GM18867 (cell line): ENCODE measurements around the gene ITGB3BP.
"Not testable (repeated sequence)": the region's sequence is repeated elsewhere in the genome, so short reads cannot be mapped to it uniquely, and the experiment has no call there.

Experiments
- ATAC-seq: cut with Tn5 transposase; IDR thresholded peaks from one replicate; pipeline ENCODE4 v1.9.1; 2021; ENCODE audit warnings: mild to moderate bottlenecking, moderate library complexity; ENCODE audit not compliant: unreplicated experiment

The ITGB3BP gene, protein sequence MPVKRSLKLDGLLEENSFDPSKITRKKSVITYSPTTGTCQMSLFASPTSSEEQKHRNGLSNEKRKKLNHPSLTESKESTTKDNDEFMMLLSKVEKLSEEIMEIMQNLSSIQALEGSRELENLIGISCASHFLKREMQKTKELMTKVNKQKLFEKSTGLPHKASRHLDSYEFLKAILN

DNA sequence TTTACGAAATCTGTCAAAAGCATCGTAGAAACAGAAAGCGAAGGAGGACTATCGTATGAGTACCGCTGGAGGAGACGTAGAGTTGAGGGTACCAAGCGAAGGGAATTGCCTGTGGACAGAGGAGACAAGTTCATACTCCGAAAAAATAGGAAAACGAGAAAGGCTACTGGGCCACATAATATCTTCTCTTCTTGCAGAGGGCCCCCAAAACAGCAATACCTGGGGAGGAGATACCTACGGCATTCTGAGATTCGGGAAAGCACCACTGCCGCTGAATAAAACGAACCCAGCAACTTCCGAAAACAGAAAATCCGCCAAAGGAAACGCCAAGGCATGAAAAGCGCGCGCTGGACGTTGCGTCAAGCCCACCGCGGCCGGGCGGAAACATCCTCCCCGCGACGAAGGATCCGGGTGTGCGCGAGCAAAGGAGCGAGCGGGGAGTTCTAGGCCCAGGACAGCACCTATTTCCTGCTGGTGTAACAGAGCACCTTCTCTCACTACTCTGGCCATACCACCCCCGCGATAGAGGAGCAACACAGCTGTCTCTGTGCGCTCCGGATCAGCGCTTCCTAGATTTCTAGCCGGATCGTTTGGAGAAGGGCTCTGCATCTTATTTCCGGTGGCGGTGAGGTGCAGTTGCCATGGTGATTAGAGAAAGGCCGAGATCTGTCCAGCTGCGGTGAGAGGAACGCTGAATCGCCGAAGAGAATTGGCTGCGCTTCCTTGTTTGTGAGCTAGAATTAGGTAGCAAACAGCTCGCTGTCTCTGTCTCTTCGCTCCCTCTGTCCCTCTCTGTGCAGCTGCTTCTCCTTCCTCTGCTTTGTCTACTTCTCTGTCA lies at the start of gene ITGB3BP, which contains the start of gene EFCAB7:
ITGB3BP (minus strand) TSS at position 335 of the 838 bp plus-strand sequence; CDS start at position 243, 92 bp downstream.
EFCAB7 (plus strand) TSS at position 635 of the 838 bp plus-strand sequence. CDS start 2,048 bp downstream, outside the sequence.
- peak; percentile 88 for ATAC-seq

DNA sequence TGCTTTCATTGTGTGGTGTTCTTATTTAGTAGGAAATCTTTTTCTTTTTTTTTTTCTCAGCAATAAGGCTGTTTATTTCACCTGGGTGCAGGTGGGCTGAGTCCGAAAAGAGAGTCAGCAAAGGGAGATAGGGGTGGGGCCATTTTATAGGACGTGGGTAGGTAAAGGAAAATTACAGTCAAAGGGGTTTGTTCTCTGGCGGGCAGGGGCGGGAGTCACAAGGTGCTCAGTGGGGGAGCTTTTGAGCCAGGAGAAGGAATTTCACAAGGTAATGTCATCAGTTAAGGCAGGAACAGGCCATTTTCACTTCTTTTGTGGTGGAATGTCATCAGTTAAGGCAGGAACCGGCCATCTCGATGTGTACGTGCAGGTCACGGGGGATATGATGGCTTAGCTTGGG lies 49.7 kb upstream of the ITGB3BP start:
- ATAC-seq: not testable (repeated sequence)

DNA sequence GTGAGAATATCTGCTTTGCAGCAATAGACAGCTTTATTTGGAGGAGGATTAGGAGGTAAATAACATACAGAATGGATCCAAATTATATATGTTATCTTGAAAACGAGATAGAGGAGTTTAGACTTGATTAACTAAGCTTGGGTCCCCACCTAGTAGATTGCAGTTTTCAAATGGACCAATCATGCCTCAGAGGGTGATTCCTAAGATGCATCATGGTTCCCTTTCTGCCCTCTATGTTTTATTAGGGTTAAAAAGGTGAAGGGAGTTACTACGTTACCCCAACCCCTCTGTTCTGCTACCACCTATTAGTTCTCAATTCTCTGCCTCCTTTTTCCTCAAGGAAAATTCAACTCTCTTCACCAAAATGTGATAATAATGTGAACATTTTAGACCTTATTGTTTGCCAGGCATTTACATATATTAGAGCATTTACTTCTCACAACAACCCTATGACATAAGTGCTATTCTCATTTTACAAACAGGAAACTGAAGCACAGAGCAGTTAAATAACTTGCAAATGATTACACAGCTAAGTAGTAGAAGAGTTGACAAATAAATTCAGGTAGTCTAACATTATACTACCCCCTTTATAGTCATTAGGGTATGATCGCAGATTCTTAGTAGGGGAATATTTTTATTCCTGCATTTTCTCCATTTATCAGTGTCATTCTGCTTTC lies 46.8 kb upstream of the ITGB3BP start:
- peak; percentile 84 for ATAC-seq

DNA sequence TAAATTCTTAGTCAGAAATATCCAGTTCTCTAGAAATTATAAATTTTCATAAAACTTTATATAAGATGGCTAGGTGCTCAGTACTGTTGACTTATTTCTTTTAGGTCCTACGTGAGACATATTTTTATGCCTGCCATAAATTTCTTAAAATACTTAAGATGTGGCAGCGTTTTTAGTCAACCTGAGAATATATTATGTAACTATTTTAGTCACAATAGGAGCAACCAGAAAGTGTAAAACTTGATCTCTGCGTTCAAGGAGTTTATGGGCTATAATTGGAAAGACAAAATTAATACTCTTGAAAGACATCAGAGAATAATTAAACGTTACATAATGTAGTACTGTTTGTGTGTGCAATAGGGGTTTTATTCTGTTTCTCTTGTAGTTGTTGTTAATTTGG lies 46.0 kb upstream of the ITGB3BP start:
- no peak for ATAC-seq

DNA sequence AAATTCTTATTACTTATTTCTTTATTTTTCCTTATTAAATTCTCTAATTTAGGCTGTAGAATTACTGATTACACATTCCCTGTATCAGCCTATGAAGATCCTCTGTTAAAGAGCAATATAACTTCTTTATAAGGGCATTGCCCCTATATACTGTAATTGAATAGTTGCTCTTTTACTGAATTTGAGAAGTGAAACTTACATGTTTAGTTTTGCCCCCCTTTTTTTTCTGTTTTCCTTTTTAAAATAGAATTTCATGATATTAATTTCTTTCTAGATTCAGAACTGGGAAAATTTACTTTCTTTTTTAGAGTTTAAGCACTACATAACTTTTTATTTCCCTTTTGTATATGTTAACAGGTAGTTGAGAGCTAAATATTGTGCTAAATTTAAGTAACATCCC lies 40.7 kb upstream of the ITGB3BP start:
- ATAC-seq: peak; percentile 83

DNA sequence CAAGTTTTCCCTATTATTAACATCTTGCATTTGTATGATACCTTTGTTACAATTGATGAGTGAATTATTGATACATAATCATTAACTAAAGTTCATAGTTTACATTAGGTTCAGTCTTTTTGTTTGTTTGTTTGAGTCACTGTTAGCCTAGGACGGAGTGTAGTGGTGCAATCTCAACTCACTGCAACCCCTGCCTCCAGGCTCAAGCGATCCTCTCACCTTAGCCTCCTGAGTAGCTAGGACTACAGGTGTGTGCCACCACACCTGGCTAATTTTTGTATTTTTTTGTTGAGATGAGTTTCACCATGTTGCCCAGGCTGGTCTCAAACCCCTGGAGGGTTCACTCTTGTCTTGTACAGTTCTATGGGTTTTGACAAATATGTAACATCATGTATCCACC lies 36.3 kb upstream of the ITGB3BP start:
- no peak for ATAC-seq

DNA sequence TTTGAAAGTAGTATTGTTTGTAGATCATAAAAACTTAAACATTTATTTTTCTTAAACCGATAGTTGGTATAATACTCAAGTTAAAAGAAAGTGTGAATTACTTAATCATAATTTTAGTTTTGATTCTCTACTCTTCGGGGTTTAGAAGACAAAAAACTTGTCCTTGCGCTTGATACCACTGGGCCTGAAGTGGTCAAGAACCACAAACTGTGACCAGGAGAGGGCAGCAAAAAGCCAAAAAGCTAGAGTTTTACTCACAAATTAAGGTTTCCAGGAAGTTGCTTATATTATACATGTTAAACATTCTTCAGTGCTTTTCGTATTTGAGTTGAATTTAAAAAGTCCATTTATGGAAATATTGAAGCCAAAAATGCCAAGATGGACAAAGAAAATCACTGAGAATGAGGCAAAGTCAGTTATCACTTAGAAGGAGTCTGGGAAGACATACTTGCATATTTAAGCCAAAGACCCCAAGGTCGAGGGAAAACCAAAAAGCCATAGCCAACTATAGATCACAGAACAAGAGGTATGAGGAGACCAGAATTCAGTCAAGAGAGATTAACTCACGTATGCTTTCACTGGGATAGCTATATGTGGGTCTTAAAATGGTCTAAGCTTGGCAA lies 34.5 kb upstream of the ITGB3BP start:
- peak; percentile 74 for ATAC-seq

DNA sequence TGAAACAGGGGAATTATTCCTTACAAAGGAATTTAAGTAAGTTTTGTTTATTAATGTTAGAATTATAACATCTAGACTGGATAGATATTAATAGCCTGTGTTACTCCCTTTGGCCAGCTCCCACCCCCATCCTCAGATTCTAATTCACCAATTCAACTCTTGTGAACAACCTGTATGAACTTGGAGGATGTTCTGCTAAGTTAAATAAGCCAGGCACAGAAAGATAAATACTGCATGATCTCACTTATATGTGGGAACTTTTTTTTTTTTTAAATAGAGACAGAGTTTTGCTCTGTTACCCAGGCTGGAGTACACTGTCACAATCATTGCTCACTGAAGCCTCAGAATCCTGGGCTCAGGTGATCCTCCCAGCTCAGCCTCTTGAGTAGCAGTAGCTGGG lies 32.5 kb upstream of the ITGB3BP start:
- ATAC-seq: no peak

DNA sequence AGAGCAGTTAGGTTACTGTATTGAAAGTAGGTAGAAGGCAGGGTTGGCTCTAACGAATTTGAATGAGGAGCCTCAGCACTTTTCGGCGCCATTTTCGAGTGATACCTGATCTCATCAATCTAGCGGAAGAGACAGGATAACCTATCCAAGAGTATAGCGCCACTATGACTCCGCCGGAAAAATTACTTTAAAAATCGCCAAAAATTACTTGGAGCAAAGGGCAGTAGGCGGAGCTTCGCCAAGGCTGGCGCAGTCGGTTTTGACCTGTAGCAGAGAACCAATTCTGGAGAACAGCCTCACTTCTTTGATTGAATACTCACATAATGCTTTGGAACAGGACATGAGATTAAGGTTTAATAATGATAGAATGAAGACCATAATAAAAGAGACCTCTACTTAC lies 25.9 kb upstream of the ITGB3BP start:
- ATAC-seq: no peak

DNA sequence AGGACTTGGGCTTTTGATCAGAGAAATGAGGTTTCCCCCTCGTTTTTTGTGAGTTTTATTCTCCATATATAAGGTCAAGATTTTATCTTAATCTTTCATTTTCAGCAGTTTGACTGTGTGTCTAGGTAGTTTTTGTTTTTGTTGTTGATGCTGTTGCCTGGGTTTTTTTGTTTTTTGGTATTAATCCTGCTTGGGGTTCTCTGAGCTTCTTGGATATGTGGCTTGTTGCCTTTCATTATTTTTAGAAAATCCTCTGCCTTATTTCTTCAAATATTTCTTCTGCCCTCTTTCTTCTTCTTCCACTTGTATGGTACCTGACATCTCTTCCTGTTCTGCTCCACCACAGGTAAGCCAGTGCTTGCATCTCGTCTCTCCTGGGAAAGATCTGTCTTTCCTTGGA lies 25.3 kb upstream of the ITGB3BP start:
- no peak for ATAC-seq

DNA sequence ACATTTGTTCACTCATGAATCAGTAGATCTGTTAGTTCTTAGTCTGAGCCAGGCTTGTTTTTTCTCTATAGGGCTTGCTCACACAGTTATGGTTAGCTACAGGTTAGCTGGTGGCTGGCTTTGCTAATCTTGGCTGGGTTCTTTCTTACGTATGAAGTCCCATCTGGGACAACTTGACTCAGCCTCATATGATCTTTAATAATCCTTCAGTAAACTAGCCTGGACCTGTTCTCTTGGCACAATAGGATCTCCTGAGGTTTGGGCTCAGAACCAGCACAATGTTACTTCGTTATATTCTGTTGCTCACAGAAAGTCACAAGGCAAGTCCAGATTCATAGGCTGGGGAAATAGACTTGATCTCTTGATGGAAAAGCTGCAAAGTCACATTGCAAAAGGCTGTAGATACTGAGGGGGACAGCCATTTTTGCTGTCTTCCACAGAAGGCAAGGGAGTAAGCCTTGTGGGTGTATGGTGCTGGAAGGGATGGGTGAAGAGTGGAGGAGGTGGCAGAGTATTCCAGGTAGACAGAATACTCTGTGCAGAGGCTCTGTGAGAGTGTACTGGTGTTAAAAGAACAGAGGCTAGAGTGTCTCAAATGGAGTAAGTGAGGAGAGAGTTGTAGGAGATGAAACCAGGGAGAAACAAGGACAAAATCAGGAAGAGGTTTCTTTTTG lies 24.7 kb upstream of the ITGB3BP start:
- ATAC-seq: no peak

DNA sequence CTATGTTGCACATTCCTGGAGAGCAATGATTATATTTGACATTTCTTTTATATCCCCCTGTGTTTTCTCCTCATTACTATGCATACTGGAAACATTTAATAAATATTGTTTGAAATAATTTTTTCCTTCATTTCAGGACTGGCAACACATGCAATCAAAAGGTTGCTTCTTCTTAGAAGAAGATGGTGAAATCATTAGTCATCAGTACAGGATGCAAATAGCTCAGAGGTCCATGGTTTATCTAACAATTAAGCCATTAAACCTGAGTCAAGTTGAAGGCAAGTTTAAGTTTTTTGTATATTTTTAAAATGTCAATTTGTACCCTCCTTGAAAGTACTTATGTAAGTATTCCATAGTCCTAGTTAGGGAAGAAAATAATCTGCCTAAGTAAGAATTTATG lies 22.8 kb upstream of the ITGB3BP start:
- no peak for ATAC-seq

DNA sequence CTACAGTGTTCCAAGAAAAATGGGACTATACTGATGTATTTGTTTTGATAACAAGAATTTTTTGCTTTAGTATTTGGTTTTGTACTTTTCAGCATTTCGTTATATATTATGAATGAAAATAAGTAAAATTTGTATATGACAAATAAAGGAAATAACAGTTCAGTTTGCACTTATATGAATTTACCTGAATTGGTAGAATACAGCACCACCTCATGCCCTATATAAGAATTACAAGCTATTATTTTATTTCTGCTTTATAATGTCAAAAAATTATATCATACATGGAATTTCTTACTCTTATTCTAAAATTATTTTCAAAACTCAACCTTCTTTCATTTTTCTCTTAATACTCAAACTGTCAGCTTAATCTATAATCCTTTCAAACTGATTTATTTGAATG lies 14.9 kb upstream of the ITGB3BP start:
- ATAC-seq: no peak

DNA sequence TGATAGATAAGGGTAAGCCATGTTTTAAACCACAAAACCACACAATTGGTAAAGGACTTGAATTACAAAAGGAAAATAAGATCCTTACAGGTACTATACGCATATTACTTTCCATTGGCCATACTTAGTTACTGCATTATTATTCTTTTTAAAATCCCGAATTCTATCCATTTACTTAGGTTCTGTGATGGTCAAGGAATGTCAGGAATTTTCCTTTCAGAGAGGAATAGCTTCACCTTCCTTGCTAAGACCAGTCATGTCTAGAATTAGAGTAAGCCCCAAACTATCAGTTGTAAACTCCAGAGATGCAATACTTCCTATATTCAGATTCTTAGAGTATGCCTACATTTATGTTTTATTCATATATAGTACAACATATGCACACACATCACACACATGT lies 14.0 kb upstream of the ITGB3BP start:
- ATAC-seq: no peak

DNA sequence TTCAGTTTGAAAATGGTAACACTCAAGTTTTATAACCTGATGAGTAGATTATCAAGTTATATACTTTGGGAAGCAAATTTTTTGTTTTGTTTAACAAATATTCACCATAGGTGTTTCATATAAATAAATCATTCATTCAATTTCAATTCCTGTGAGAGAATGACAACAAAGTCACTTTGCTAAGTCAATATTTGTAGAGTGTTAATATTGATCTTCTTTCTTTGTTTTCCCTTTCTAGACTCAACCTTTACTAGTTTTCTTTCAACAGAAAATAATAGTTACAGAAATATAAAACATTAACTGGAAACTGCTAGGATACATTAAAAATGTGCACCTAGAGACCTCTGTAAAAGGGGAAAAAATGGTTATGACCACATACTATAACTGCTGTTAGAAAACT lies 11.4 kb upstream of the ITGB3BP start:
- ATAC-seq: no peak

DNA sequence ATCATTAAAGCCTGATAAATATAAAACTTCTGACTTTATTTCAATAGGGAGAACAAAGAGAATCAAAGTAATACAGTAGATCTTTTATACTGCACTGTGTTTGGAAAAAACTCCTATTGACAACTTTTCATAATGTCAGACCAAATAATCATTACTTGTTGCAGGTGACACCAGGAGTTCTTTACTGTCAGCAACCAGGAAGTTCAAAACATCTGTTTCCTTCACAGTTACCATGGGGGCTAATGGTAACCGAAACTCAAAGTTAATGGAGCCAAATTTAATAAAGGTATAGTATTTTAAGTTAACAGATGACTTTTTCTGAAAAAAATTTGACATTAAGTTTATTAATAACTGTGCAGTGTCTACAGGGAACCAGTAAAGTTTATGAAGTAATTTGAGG lies 10.9 kb upstream of the ITGB3BP start:
- ATAC-seq: no peak

DNA sequence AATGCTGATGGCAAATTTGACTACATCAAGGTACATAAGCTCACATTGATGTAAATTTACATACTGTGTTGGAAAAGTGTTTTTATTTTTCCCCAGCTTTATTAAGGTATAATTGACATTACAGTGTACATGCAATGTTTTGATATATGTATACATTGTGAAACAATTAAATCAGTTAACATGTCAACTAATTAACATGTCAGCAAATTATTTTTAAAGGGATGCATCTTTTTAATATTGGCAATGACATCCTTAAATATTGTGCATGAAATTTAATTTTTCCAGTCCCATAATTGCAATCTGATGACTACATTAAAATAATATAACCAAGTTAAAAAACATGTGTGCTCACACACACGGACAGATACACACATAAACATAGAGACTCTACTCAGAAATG lies 9.7 kb upstream of the ITGB3BP start:
- no peak for ATAC-seq

DNA sequence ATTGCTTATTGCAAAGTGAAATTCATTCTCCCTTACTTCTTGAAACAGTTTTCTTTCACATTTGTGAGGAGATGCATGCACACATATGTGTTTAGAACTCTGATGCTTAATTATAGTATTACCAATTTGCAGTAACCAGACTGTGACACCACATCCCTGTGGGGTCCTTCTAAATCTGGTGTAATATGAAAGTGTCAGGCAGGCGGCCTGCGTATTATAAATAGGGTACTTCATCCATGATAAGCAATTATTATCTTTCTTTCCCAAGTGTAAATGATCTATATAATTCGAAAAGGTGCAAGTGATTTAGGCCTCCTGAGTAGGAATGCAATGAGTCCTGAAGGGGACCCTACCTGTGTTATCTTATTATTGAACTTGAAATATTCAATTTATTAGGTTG lies 1.2 kb upstream of the ITGB3BP start:
- ATAC-seq: no peak

DNA sequence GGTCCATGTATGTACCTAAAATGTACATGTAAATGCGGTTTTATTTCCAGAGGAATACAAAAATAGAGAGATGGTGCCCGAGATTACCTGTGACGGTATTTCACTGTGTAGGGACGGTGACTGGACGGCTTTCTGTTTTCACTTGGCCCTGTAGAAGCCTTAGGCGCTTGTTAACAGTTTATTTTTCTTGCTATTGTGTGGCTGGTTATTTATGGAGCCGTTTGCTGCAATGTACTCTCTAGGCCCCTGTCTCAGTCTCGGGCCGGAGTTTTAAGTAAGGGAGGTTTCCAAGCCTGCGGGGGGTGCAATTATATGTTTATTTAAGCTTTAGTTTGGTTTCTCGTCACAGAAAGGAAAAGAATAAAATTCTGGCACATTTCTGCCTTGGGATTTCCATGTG lies 713 bp upstream of the ITGB3BP start:
- peak; percentile 24 for ATAC-seq

DNA sequence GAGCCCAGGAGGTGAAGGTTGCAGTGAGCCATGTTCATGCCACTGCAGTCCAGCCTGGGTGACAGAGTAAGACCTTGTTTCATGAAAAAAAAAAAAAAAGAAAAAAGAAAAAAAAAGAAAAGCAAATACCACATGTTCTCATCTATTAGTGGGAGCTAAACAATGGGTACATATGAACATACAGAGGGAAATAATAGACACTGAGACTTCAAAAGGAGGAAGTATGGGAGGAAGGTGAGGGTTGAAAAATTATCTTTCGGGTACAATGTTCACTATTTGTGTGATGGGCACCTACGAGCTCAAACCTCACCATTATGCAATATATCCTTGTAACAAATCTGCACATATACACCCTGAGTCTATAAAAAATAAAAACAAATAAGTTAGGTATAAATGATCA lies 6.4 kb downstream of the ITGB3BP start:
- no peak for ATAC-seq

DNA sequence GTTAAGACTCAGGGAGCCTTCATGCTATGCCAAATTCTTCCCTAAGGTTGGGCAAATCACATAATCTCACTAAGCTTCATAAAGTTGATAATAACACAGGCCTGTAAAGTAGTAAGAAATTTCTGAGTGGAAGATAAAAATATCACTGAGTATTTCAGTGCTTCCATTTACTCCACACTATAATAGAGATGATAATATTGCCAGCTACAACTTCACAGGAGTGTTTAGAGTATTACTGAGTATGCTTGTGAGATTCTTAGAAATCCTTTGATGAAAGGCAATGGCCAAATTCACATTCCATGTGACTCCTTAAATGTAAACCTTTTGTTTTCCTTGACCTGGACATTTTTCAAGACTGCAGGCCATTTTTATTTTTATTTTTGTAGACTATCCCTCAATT lies 10.4 kb downstream of the ITGB3BP start:
- no peak for ATAC-seq
